Thyroid gland (tissue), 4 donors: ENCODE data around the gene RYR2.

Experiments
- CTCF ChIP-seq, 6 experiments: fragments of 200-600 bp in 3 of 6; fragments of 450-650 bp in 3 of 6; sonication (generic) in 3 of 6; IDR thresholded peaks; one replicate each; pipeline ENCODE4 v1.5.1; 2016 to 2019; ENCODE audit warnings: antibody characterized with exemption in 6 of 6, mild to moderate bottlenecking in 2 of 6, inconsistent platforms in 1 of 6, moderate library complexity in 1 of 6
- POLR2A ChIP-seq, 2 donors: fragments of 450-650 bp; IDR thresholded peaks; one replicate each; pipeline ENCODE4 v1.6.1; 2017; ENCODE audit warnings: antibody characterized with exemption in 2 of 2, mild to moderate bottlenecking in 2 of 2, moderate library complexity in 1 of 2

- TF ChIP-seq CTCF (IDR thresholded peaks at IDR 0.05): no peak
- TF ChIP-seq POLR2A (IDR thresholded peaks at IDR 0.05): no peak
Measured at GRCh38 chr1:237237721-237238120, 195.7 kb downstream of the RYR2 start.
